GM12878 (cell line): ENCODE measurements around the gene FTSJ1. TPM values are rescaled to one million over a fixed set of nuclear protein-coding genes. Genes with fewer than 3 reads are reported as not detected.
A peak's percentile ranks its signal among the peaks of the same experiment; 100 is the strongest.

Source experiments
- ATAC-seq: fragments of 200-7000 bp; cut with Tn5 transposase; 3 replicates; pipeline ENCODE4 v1.9.1; 2020; ENCODE audit warnings: mild to moderate bottlenecking, moderate library complexity
- BruUV-seq: library from RNA; stranded (reverse); fragments of 400-500 nt; replicated peaks from 2 replicates; lab custom pipeline; 2021; lab: Mats Ljungman, UMichigan
- CTCF ChIA-PET: fragments of 300-600 bp; sonication (Branson Sonifier 250); formaldehyde crosslinking; extraction: SDS; loops from one replicate; lab custom pipeline; 2021; ENCODE audit warnings: inconsistent platforms; lab: Yijun Ruan, JAX
- POLR2A ChIA-PET: fragments of 350-600 bp; formaldehyde crosslinking; extraction: SDS; loops from one replicate; lab custom pipeline; 2021; ENCODE audit warnings: inconsistent platforms; lab: Charles Lee
- RAD21 ChIA-PET: fragments of 300-600 bp; sonication (Branson Sonifier 250); formaldehyde crosslinking; loops from one replicate; lab custom pipeline; 2023; ENCODE audit warnings: antibody characterized with exemption; ENCODE audit not compliant: unreplicated experiment; lab: Charles Lee
- SMC1A ChIA-PET: fragments of 300-600 bp; sonication (Branson Sonifier 250); formaldehyde crosslinking; loops from one replicate; lab custom pipeline; 2023; ENCODE audit not compliant: unreplicated experiment, uncharacterized antibody; lab: Charles Lee
- DNase-seq: peaks from one replicate; pipeline ENCODE4 v3.0.0-alpha.2; 2011; ENCODE audit warnings: low read depth, low spot score
- FAIRE-seq: peaks from 3 replicates; lab custom pipeline; 2011; peaks lifted over from hg19 to GRCh38; lab: Jason Lieb, UNC
- H2AFZ ChIP-seq: 2 replicates; pipeline ENCODE4 v1.6.0; 2011; ENCODE audit warnings: low read depth, low read length, control low read depth; ENCODE audit not compliant: control insufficient read depth
- H3K27ac ChIP-seq: 2 replicates; pipeline ENCODE4 v1.5.1; 2011; ENCODE audit warnings: control low read depth; ENCODE audit not compliant: control insufficient read depth, insufficient read depth
- H3K27me3 ChIP-seq, 2 experiments: replicated peaks in 1 of 2; 2 replicates each; pipeline versions ENCODE4 v1.6.0 to v1.6.1; 2011; ENCODE audit warnings: low read length in 1 of 2; ENCODE audit not compliant: control insufficient read depth in 2 of 2, insufficient read depth in 2 of 2
- H3K36me3 ChIP-seq, 2 experiments: 2 replicates each; pipeline ENCODE4 v1.5.1; 2011; ENCODE audit warnings: low read length in 1 of 2; ENCODE audit not compliant: control insufficient read depth in 2 of 2, insufficient read depth in 2 of 2
- H3K4me1 ChIP-seq: 2 replicates; pipeline ENCODE4 v1.6.1; 2011; ENCODE audit warnings: mild to moderate bottlenecking, low read length, moderate library complexity, mixed read lengths; ENCODE audit not compliant: control insufficient read depth, insufficient read depth
- H3K4me2 ChIP-seq: 2 replicates; pipeline ENCODE4 v1.6.0; 2011; ENCODE audit warnings: control low read depth; ENCODE audit not compliant: control insufficient read depth, insufficient read depth
- H3K4me3 ChIP-seq: fragments of 200-600 bp; sonication (generic); 2 replicates; pipeline ENCODE4 v1.5.1; 2016
- H3K79me2 ChIP-seq: 2 replicates; pipeline ENCODE4 v1.6.0; 2011; ENCODE audit warnings: low read length; ENCODE audit not compliant: control insufficient read depth, insufficient read depth
- H3K9ac ChIP-seq: 2 replicates; pipeline ENCODE4 v1.8.0; 2011; ENCODE audit warnings: low read length, control low read depth, mixed read lengths; ENCODE audit not compliant: control insufficient read depth, insufficient read depth
- H3K9me3 ChIP-seq: replicated peaks from 3 replicates; pipeline ENCODE4 v1.5.1; 2011; ENCODE audit warnings: mild to moderate bottlenecking, low read length; ENCODE audit not compliant: control insufficient read depth, insufficient read depth
- H4K20me1 ChIP-seq: 2 replicates; pipeline ENCODE4 v1.6.0; 2011; ENCODE audit not compliant: control insufficient read depth, insufficient read depth
- BMI1 ChIP-seq: fragments of 450-650 bp; IDR thresholded peaks from 2 replicates; pipeline ENCODE4 v1.6.1; 2016; ENCODE audit warnings: mild to moderate bottlenecking, moderate library complexity, borderline replicate concordance
- CTCF ChIP-seq, 3 experiments: IDR thresholded peaks in 2 of 3; conservative IDR thresholded peaks in 1 of 3; 2 replicates each; pipeline ENCODE4 v1.5.1; 2011; ENCODE audit warnings: low read depth in 3 of 3, low read length in 3 of 3, mild to moderate bottlenecking in 3 of 3, control low read depth in 2 of 3, moderate library complexity in 2 of 3, inconsistent platforms in 1 of 3, mixed read lengths in 1 of 3; ENCODE audit not compliant: control insufficient read depth in 2 of 3, insufficient read depth in 1 of 3; ENCODE audit errors: extremely low read depth in 1 of 3
- RAD21 ChIP-seq: IDR thresholded peaks from 2 replicates; pipeline ENCODE4 v1.6.1; 2011; ENCODE audit warnings: mild to moderate bottlenecking, low read depth, low read length, moderate library complexity; ENCODE audit not compliant: insufficient read depth
- SMC3 ChIP-seq: IDR thresholded peaks from 2 replicates; pipeline ENCODE4 v1.6.1; 2011; ENCODE audit warnings: low read length, improper control_type of control experiment, borderline replicate concordance
- WGBS: methylation state at CpG from one replicate; pipeline ENCODE4 v1.1.6; 2016; ENCODE audit warnings: low lambda C conversion rate; ENCODE audit not compliant: insufficient replicate concordance, insufficient coverage; ENCODE audit errors: missing lambda C conversion rate; 5-methylcytosine and 5-hydroxymethylcytosine counted together
- in situ Hi-C: fragments of 300-500 bp; cut with MboI; formaldehyde crosslinking; loops from 9 replicates; pipeline ENCODE4 v1.14.3; 2018; ENCODE audit warnings: mixed read lengths
- intact Hi-C: fragments of 100-400 bp; cut with micrococcal nuclease; formaldehyde crosslinking; loops from one replicate; pipeline ENCODE4 v1.14.2; 2022; ENCODE audit not compliant: unreplicated experiment
- polyA plus RNA-seq, 11 experiments: library from polyadenylated mRNA; depleted of rRNA in 4 of 11; unstranded in 6 of 11; stranded (reverse) in 5 of 11; fragments of >200 nt; fragmentation: Nextera tagmentation in 4 of 11; fragmentation: Illumina TruSeq in 1 of 11; extraction: Ambion mirVana in 4 of 11; extraction: Trizol in 1 of 11; gene quantifications; 1 replicate in 1 of 11; 2 replicates in 10 of 11; pipeline versions ENCODE4 v1.2.1 to v1.2.3, GENCODE V29; 2011 to 2016; ENCODE audit warnings: inconsistent platforms in 2 of 11, missing spikeins in 2 of 11, low read depth in 1 of 11
- total RNA-seq, 4 experiments: library from RNA; depleted of rRNA in 3 of 4; stranded (reverse); fragments of >200 nt in 3 of 4; fragmentation: Illumina TruSeq in 1 of 4; extraction: Trizol in 1 of 4; gene quantifications; 2 replicates each; pipeline versions ENCODE4 v1.2.1 to v1.2.3, GENCODE V29; 2013 to 2021

FTSJ1 gene
- total and polyA plus RNA-seq, 10 of the 15 experiments (the other 5 are each of a cell fraction or from before 2014, with no cell fraction given): 8.8 to 87.8 (median 57.9) TPM

- FAIRE-seq (no peak), ATAC-seq (no peak)
- 65% methylated on average over 10 of the region's 10 CpGs for WGBS
- Histone ChIP-seq H4K20me1 (no peaks in the 10 kb centered on the region), H3K27me3 (no peaks in the 10 kb centered on the region), H2AFZ (no peak overlapping the region), H3K9me3 (no peaks in the 10 kb centered on the region)
- POLR2A ChIA-PET: interaction anchor here (1.0 kb wide), 1 partner anchor 100 kb away, joined by 4 read pairs; the partner anchor contains the start of gene RBM3
- RAD21 ChIA-PET: interaction anchor here (1.1 to 1.3 kb wide), 4 partner anchors 34 to 101 kb away, joined by 4 to 5 read pairs (median 5); partner anchors contain the start of genes RBM3 and TBC1D25
- SMC1A ChIA-PET: interaction anchor here (2.1 kb wide), 1 partner anchor 34 kb away, joined by 7 read pairs; the partner anchor contains the start of gene PORCN
- in situ Hi-C loops: no loop called here
- CTCF ChIA-PET: interaction anchor here (0.6 to 2.7 kb wide), 9 partner anchors 8 to 609 kb away, joined by 3 to 19 read pairs (median 3); partner anchors contain the start of genes EBP, RBM3 and TBC1D25
- TF ChIP-seq BMI1 (no peak), CTCF (IDR thresholded peaks at IDR 0.05 in 2 of 3, conservative IDR thresholded peaks at IDR 0.05 in 1 of 3; ENCODE audit: control insufficient read depth in 2 of 3, extremely low read depth in 1 of 3, insufficient read depth in 1 of 3, low read depth in 3 of 3, low read length in 3 of 3) (peak; percentile 33 to 43 (median 34); a peak in 4 of 6 replicates), RAD21 (peak; percentile 52), SMC3 (peak; percentile 24; the same call in 1 of the 2 replicates)
- TF ChIP-seq, all 136 proteins: peak for 3
- H3K4me2 ChIP-seq: no peak overlapping the region
- no peak overlapping the region for H3K9ac ChIP-seq
- no peak for DNase-seq
- peaks cover 6% of the 10 kb centered on the region for H3K4me1 ChIP-seq
- intact Hi-C loops: loop anchor here (2.0 to 10.0 kb wide), 2 partner anchors 101 to 421 kb away; partner anchors contain the start of genes PQBP1, RBM3 and TIMM17B
- H3K4me3 ChIP-seq: no peak overlapping the region
- BruUV-seq: no TSS peak
- H3K27ac ChIP-seq: no peak overlapping the region
- no peaks in the 10 kb centered on the region; a peak in 1 of 4 replicates for H3K36me3 ChIP-seq
- peaks cover 27% of the 10 kb centered on the region for H3K79me2 ChIP-seq
These were observed 1.9 kb upstream of the FTSJ1 start for GRCh38 chrX:48474127-48474526.
